ENCODE results near the gene PHYHIPL.

Gene PHYHIPL

DNA sequence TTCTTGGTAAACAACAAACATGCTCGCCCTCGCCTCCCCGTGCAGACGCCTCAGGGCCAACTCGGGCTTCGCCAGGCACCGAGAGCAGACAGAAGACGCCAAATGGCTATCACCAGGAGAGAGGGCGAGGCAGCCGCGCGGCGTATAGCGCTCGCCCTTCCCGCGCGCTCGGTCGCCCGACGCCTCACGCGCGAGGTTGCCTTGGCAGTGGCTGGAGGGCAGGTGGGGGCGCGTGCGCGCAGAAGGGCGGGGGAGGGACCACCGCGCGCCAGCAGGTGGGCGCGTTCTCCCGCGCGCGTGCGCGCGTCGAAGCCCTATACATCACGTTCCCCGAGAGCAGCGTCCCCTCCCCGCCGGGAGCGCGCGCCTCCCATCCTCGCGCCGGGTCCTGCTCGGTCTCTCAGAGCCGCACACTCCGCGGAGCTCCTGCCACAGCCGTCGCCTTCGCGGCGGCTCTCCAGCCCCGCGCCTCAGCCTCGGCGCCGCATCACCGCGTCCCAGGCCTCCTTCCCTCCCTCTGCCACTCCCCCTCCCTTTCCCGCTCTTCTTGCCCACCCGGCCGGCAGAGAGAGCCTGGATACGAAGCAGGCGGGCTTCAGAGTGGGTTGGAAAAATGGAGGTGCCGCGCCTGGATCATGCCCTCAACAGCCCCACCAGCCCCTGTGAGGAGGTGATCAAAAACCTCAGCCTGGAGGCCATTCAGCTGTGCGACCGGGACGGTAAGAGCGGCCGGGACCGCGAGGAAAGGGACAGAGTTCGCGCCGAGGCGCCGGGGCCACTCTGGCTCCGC lies at the start of gene PHYHIPL:
Gene PHYHIPL, plus strand, starts transcription at position 403 of the 790 bp plus-strand sequence. Its CDS starts 211 bp downstream, at position 614.
- no peak for DNase-seq (ENCODE audit: low read depth in 2 of 3, low spot score in 1 of 3)

DNA sequence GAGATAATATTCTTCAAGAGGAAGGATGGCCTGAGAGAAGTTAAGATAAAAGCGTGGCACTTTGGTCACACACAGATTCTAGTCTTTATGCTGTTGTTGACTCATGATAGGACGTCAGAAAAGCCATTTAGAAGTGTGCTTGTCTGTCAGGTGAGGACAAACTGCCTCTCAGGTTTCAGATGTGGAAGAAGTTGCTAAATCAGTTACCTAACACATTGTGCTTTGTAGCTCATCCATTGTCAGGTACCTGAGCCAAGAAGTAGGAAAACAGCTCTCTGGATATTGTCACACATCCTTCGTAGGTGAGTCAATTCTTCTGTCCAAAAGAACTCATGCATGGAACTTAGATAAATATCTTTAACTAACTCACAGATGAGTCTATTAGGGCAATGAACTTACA lies 49.5 kb upstream of the PHYHIPL start:
- no peak for DNase-seq (ENCODE audit: low read depth in 2 of 3, low spot score in 1 of 3)

DNA sequence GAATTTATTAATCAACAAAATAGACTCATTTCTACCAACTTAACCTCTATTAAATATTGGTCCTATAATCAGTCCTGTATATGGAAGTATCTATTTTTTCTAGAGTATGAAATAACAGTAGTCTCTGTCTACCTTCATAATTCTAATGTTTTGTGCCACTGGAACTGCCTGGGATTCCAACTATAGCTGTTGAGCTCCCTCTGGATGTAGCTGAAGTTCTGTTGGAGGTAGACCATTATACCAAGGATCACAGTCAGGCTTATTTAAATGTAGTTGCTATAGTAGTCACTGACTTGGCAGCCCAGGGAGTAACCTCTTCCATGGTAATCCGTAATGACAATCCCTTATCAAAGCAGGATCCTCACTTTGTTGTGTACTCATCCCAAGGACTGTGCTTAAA lies 48.5 kb upstream of the PHYHIPL start:
- no peak for DNase-seq (ENCODE audit: low read depth in 2 of 3, low spot score in 1 of 3)

DNA sequence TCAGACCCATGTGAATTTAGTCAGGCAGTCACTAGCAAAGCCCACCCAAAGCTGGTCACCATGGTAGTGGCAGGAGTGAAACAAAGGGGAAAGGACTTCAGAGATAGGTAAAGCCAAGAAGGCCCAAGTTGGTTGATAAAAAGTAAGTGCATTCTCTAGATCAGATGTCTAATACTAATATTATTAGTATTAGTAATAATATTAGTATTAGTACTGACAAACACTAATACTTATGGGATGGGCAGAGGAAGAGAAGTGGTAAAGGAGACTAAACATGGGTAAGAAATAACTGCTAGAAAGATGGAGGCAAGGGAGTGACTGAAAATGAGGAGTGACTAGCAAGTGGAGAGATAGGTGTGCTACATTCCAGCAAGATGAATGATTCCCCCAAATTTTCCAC lies 46.6 kb upstream of the PHYHIPL start:
- DNase-seq (ENCODE audit: low read depth in 2 of 3, low spot score in 1 of 3): no peak

DNA sequence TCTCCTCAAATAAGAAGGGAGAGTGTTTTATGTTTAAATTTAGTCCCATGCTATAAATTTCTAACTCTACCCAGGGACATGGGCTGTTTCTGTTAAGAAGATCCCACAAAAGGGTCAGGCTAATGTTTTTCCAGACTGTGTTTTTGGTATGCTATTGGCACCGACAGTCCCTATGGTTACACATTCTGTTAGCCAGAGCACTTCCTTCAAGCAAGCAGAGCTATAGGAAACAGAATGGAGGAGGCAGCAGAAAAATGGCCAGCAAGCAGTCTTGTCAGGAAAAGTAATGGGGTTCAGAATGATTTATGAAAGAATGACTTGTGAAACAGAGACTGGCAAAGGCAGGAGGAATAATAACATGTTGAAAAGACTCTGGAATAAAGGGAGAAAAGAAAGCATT lies 44.8 kb upstream of the PHYHIPL start:
- DNase-seq (ENCODE audit: low read depth in 2 of 3, low spot score in 1 of 3): no peak

DNA sequence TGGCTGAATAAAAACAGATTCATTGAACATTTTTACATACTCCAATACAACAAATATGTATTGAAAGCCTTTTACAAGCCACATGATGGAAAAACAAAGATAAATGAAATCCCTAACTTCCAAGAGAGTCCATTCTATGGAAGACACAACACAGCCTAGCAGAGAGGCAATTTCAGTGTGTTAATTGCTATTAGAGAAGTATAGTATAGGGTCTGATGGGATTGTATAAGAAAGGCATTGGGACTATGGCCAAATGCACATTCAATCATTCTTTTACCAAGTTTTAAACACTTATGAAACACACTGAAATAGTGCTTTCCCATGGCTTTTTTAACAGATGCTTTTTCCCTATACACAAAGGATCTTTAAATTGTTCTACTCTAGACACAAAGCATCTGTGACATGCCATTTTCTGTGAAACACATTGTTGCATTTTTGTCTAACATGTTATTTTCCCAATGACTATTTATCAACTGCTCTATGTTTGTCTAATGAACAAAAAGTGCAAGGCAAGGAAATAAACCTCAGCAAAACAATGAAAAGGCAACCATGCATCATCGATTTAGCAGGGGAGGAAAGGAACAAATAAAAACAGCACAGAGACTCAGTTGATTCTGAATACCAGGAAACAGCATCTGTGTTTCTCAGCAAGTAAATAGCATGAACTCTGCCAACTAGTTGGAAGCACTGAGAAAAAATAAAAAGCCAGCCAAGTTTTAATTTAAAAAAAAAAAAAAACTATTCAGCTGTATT lies 42.4 kb upstream of the PHYHIPL start:
- no peak for DNase-seq (ENCODE audit: low read depth in 2 of 3, low spot score in 1 of 3)

DNA sequence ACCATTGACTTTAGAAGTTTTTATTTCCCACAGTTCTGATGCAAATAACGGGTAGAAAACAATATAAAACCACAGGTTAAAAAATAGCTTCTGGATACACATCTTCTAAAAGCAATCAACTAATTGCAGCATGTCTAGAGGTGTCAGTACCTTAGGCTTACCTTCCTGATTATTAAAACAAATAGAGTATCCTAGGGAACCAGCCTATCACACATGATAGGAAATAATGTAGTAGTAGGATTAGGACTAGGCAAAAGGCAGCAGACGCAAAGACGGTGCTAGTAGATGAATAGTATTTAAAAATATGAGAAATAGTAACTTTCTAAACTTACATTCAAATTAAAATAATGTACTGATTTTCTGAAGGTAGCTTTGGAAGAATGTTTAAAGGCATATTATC lies 41.7 kb upstream of the PHYHIPL start:
- DNase-seq (ENCODE audit: low read depth in 2 of 3, low spot score in 1 of 3): no peak

DNA sequence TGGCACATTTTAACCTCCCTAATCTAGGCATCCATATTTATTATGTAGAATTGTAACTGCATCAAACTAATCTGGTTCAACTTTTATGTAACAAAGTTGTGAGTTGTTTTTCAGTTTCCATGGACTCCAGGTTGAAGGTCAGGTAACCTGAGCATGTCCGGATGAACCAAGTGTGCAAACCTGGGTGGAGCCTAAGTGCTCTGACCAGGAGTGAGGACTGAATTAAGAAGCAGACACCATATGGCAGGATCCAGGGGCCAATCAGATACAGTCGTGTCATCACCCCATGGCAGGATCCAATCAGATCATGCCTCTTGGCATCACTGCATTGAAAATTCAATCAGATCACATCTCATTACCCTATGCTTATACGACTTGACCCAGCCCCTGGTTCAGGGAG lies 41.2 kb upstream of the PHYHIPL start:
- no peak for DNase-seq (ENCODE audit: low read depth in 2 of 3, low spot score in 1 of 3)

DNA sequence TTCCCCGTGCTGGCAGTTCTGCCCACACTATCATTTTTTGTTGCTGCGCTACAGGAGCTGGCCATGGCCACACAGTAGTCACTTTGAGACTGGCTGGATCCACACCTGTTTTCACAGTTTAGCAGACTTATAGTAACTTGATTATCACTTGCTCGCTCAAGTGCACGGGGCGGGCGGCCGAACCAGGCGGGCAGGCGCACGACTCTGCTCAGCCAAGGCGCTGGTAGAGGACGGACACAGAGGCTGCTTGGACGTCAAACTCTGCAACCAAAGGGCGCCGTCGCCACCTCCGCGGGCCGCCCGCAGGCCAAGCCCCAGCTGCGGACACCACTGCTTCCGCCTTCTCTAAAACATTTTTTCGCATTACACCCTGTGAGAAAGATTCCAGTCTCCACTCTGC lies 38.4 kb upstream of the PHYHIPL start:
- no peak for DNase-seq (ENCODE audit: low read depth in 2 of 3, low spot score in 1 of 3)

DNA sequence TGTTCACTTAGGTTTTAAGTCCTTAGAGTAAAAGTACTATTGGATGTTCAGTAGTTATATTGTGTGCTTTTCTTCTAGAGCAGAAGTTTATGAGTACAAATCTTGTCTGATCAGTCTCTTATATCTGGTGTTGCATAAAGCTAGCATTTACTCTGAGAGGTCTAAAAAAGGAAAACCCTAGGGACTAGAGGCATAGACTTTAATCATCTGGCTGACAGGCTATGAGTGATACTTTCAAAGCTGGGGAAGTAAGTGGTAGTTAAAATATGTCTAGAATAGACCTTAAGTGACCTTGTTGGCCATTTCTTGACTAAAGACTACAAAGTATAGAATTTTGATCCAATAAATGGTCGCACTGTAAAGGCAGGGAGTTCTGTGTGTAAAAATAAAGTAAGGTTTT lies 32.9 kb upstream of the PHYHIPL start:
- DNase-seq (ENCODE audit: low read depth in 2 of 3, low spot score in 1 of 3): no peak

DNA sequence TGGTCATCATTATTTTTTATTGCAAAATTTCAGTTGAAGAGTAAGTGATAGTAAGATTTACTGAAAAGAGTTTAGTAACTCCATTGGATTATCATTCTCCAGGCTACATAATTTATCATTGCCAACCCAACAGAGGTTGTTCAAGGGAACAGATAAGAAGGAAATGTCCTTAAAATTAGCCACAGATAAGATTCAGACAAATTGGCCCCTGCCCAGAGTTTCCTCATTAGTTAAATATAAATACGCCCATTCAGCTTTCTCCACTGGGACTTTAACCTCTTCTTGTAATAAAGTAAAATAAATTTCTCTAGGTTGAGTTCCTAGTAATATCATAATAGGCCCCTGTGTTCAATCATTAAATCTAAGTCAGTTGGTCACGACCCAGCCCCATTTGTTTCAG lies 27.7 kb upstream of the PHYHIPL start:
- no peak for DNase-seq (ENCODE audit: low read depth in 2 of 3, low spot score in 1 of 3)

DNA sequence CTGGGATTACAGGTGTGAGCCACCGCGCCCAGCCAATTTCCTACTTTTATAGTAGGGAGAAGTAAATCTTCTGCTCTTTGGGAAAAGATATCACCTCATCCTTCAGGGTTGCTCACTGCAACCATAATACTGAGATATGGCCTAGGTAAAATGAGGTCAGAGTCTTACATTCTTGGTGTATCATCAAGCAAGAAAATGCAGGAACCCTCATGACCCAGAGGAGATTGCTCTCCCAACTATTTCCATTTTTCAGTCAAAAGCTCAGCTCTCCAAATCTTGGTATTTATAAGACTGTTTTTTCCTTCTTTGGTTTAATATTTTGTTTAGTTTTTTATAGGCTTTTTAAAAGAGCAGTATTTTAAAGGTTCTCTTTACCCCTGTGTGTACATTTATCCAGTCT lies 20.9 kb upstream of the PHYHIPL start:
- no peak for DNase-seq (ENCODE audit: low read depth in 2 of 3, low spot score in 1 of 3)

DNA sequence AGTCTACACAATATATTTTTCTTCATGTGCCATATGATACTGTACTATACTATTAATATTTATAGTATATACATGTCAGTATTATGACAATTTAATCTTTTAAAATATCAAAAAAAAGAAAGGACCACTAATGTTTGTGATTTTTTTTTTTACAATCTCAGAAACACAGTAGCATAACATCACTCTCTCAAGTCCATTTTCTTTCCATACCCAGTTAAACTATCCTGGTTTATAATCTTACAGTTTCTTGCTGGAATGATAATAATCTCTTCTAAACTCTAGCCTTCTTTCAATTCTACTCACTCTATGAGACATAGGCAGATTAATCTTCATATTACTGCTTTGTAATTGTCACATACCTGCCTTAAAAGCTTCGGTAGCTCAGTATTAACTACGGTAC lies 8.9 kb upstream of the PHYHIPL start:
- DNase-seq (ENCODE audit: low read depth in 2 of 3, low spot score in 1 of 3): no peak

DNA sequence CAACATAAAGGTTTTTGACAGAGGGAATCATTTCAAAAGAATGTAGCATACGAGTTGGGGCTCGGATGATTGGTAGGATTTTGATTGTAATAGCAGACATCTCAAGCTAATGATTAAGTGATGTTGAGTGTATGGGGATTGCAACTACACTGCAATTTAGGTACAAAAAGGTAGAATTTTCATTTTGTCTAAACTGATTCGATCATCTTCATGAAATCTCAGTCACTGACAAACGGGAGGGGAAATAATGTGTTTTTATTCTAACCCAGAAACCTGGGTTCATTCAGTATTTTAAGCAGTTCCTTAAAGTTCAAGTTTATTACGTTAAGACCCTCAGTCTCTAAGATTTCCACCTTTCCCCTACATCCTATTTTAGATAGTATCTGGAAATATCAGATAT lies 3.9 kb upstream of the PHYHIPL start:
- no peak for DNase-seq (ENCODE audit: low read depth in 2 of 3, low spot score in 1 of 3)

DNA sequence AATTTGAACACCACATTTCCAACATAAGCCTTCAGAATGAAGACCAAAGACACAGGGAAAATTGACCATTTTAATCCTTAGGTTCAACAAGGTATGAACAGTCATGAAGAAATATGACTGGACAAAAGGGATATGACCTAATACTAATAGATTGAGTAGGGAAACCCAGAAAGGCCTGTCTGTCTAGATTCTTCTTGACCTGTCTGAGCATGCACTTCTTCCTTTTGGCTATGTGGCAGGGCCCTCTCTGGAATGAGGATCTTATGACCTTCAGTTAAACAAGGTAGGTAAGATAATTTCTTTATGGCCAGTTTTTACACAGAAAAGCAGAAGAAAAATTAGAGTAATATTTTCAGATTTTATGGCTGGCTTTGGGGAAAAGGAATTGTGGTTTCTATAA lies 3.0 kb upstream of the PHYHIPL start:
- DNase-seq (ENCODE audit: low read depth in 2 of 3, low spot score in 1 of 3): no peak

DNA sequence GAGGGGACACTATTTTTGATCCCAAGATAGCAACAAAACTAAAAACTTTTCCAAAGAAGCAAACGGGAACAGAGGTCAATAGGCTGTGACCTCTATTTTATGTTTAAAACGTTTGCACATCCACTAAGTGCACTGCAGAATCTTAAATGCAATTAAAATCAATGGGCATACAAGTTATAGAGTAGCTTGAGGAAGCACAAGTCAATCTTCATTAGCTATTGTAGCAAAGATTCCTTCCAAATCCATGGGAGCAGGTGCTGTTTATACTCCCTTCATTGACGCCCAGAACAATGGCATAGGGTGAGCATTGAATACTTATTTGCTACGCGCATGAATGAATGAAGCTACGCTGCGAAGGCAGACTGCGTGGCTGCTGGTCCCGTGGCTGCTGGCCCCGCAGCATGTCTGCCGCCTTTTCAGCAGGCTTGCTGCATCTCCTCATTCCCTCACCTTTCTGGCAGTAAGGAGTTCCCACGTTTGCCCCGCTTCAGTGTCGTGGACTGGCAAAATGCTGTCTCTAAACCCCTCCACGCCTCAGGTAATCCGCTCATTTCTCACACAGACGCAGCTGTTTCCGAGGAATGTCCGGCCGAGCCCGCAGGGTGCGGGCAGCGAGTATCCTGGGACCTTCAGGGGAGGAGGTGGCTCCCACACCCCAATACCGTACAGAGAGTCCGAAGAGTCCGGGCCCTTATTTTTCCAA lies 754 bp upstream of the PHYHIPL start:
- no peak for DNase-seq (ENCODE audit: low read depth in 2 of 3, low spot score in 1 of 3)

DNA sequence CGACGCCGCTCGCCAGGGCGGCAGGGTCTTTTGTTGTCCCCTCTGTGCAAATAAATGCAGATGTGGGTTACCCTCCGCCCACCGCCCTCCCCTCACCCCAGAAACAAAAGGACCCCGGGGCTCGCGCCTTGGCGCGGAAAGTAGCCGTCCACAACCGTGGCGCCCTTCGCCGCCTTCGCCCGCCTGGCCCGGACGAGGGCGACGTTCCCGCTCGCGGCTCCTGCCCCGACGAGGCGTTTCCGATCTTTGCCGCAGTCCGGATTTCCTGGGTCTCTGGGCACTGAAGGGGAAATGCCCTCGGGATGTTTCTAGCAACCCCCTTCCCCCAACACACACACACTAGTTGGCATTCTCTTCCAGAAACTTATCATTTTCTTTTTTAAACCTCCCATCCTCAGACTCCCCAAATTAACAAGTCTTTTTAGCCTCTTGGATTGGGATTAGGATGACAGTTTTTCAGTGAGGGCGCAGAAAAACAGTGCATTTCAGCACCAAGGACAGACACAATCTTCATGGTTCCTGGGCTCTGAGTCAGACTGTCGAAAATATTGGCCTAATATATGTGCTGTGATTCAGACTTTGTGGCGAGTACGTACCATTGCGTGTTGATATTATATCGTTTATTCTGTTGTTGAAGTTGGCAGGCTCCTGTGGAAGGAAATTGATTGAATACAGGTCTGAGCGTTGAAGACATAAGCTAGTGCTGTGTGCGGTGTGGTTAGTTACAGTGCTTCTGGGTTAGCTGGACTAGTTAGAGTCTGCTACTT lies 771 bp downstream of the PHYHIPL start:
- no peak for DNase-seq (ENCODE audit: low read depth in 2 of 3, low spot score in 1 of 3)

DNA sequence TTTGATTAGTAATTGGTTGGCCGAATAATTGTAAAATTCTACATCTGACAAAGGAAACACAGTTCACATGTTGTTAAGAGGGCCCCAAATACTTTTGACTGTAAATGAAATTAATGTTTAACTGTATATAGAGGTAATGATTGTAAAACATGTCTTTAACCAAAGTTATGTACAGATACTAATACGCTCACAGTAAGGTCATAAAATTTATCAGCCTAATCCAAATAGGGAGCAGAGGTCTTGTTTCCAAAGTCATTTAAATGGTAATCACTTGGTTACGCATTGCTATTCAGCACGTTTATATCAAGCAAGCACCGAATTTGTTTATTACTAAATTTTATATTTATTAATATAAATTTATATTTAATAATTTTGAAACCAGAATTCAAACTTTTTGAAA lies 1.4 kb downstream of the PHYHIPL start:
- no peak for DNase-seq (ENCODE audit: low read depth in 2 of 3, low spot score in 1 of 3)

DNA sequence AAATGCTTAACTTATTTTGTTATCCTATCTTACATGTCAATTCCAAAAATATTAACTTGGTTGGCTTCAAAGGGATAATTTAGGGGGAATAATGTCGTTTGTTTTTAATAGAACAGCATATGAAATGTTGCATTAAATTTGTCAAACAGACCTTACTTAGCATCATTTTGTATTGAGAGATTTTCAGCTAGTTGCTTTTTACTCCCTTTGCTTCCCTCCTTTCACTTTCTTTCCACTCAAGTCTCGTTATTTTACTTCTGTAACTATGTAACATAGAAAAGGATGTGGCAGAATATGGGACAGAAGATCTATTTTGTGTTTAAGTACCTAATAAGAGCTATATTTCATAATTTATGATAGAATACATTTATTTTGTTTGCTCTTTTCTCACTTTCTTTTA lies 2.6 kb downstream of the PHYHIPL start:
- DNase-seq (ENCODE audit: low read depth in 2 of 3, low spot score in 1 of 3): no peak

DNA sequence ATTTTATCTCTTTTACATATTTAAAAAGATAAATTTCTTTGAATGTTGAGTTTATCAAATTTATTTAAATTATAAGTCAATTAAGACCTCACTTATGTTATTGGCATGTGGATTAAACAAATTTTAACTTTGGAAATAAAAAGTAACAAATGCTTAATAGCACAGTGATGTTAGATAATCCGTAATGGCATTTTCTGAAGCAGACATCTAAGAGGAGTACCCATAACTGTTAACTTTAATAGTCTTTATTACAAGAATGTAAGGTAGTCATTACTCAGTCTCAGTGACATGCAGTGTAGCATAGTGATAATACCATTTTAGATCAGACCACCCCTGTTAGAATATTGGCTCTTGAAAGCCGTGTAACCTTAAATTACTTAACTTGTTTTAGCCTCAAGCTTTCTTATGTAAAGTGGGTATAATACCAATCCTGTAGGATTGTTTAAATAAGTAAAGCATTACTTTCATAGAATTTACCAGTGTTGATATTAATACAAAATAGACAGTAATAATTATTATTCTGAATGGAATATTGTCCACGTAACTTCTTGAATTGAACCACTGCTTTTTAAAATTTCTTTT lies 4.3 kb downstream of the PHYHIPL start:
- no peak for DNase-seq (ENCODE audit: low read depth in 2 of 3, low spot score in 1 of 3)

DNA sequence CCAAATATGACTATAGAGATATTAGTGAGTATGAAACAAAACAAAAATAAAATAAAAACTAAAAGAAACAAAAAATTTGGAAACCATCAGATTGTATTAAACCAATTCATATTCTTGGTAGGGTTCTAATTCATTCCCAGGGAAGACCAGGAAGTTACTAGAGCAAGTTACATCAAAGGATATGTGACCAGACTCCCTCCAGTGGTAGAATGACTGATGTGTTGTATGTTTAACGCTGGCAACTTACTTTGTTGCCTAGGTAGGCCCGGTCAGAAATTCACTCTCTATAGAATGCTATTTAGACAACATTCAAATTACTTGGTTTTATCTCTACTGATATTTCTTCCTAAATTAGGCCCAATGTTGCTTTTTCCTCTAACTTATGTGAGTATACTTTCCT lies 5.2 kb downstream of the PHYHIPL start:
- no peak for DNase-seq (ENCODE audit: low read depth in 2 of 3, low spot score in 1 of 3)
